Endothelial cell of umbilical vein (primary cell): ENCODE measurements around the gene VASN. TPM values are rescaled to one million over a fixed set of nuclear protein-coding genes. Genes with fewer than 3 reads are reported as not detected.
A peak's percentile ranks its signal among the peaks of the same experiment; 100 is the strongest.

Experiments used
- BruUV-seq: library from RNA; stranded (reverse); fragments of 400-500 nt; replicated peaks from 2 replicates; lab custom pipeline; 2021; lab: Mats Ljungman, UMichigan
- CTCF ChIA-PET: fragments of 300-600, 350-600 bp; sonication (Branson Sonifier 250); formaldehyde crosslinking; loops from one replicate; lab custom pipeline; 2021; ENCODE audit warnings: antibody characterized with exemption, inconsistent platforms; lab: Charles Lee
- POLR2A ChIA-PET: fragments of 300-600, 350-600 bp; sonication (Branson Sonifier 250); formaldehyde crosslinking; loops from one replicate; lab custom pipeline; 2021; ENCODE audit warnings: antibody characterized with exemption, inconsistent platforms; lab: Charles Lee
- DNase-seq: peaks from one replicate; pipeline ENCODE4 v3.0.0-alpha.2; 2011; ENCODE audit warnings: low read depth, low spot score
- FAIRE-seq: peaks from 2 replicates; lab custom pipeline; 2011; peaks lifted over from hg19 to GRCh38; lab: Jason Lieb, UNC
- H2AFZ ChIP-seq: 2 replicates; pipeline ENCODE4 v1.6.0; 2012; ENCODE audit warnings: low read depth, low read length, control low read depth, inconsistent platforms
- H3K27ac ChIP-seq: 2 replicates; pipeline ENCODE4 v1.5.1; 2011; ENCODE audit warnings: low read depth, mild to moderate bottlenecking, control low read depth, low read length, moderate library complexity; ENCODE audit not compliant: insufficient read depth
- H3K27me3 ChIP-seq, 2 experiments: 2 replicates each; pipeline versions ENCODE4 v1.6.0 to v1.6.1; 2011; ENCODE audit warnings: low read length in 2 of 2, mixed read lengths in 1 of 2; ENCODE audit not compliant: control insufficient read depth in 2 of 2, insufficient read depth in 2 of 2
- H3K36me3 ChIP-seq, 2 experiments: 2 replicates in 1 of 2; 3 replicates in 1 of 2; pipeline ENCODE4 v1.5.1; 2011; ENCODE audit warnings: low read length in 2 of 2, mild to moderate bottlenecking in 1 of 2, moderate library complexity in 1 of 2; ENCODE audit not compliant: control insufficient read depth in 2 of 2, insufficient read depth in 2 of 2; ENCODE audit errors: extremely low read depth in 1 of 2
- H3K4me1 ChIP-seq: 3 replicates; pipeline ENCODE4 v1.5.1; 2011; ENCODE audit warnings: mild to moderate bottlenecking, low read length; ENCODE audit not compliant: control insufficient read depth, insufficient read depth; ENCODE audit errors: extremely low read depth
- H3K4me2 ChIP-seq: 2 replicates; pipeline ENCODE4 v1.6.1; 2011; ENCODE audit warnings: low read length, control low read depth, mixed read lengths; ENCODE audit not compliant: insufficient read depth
- H3K4me3 ChIP-seq, 3 experiments: fragments of 200-600 bp in 1 of 3; sonication (generic), shearing (Covaris generic) in 1 of 3; replicated peaks in 1 of 3; 2 replicates each; pipeline ENCODE4 v1.5.1; 2011 to 2016; ENCODE audit warnings: control low read depth in 3 of 3, low read length in 3 of 3, mild to moderate bottlenecking in 2 of 3, inconsistent platforms in 1 of 3, low read depth in 1 of 3, moderate library complexity in 1 of 3; ENCODE audit not compliant: insufficient read depth in 1 of 3
- H3K79me2 ChIP-seq: 2 replicates; pipeline ENCODE4 v1.6.0; 2012; ENCODE audit warnings: low read length, inconsistent platforms; ENCODE audit not compliant: control insufficient read depth, insufficient read depth
- H3K9ac ChIP-seq: replicated peaks from 2 replicates; pipeline ENCODE3; 2011; ENCODE audit warnings: low read length, control low read depth; ENCODE audit not compliant: insufficient read depth; ENCODE audit errors: extremely low read depth
- H3K9me1 ChIP-seq: replicated peaks from 3 replicates; pipeline ENCODE4 v1.6.0; 2011; ENCODE audit warnings: mild to moderate bottlenecking, low read length; ENCODE audit not compliant: control insufficient read depth, insufficient read depth; ENCODE audit errors: extremely low read depth
- H3K9me3 ChIP-seq: replicated peaks from 2 replicates; pipeline ENCODE4 v1.5.1; 2012; ENCODE audit warnings: low read length, inconsistent platforms; ENCODE audit not compliant: control insufficient read depth, insufficient read depth
- H4K20me1 ChIP-seq: replicated peaks from 2 replicates; pipeline ENCODE3; 2011; ENCODE audit warnings: mild to moderate bottlenecking, low read length; ENCODE audit not compliant: control insufficient read depth, insufficient read depth; ENCODE audit errors: extremely low read depth
- FOS ChIP-seq: IDR thresholded peaks from 2 replicates; pipeline ENCODE4 v1.6.1; 2011; ENCODE audit warnings: mild to moderate bottlenecking, low read length, moderate library complexity, borderline replicate concordance; ENCODE audit not compliant: insufficient read depth
- JUN ChIP-seq: IDR thresholded peaks from 2 replicates; pipeline ENCODE4 v1.6.1; 2011; ENCODE audit warnings: borderline replicate concordance, low read depth; ENCODE audit not compliant: insufficient read length, insufficient read depth
- MAX ChIP-seq: IDR thresholded peaks from 2 replicates; pipeline ENCODE4 v1.6.1; 2011; ENCODE audit not compliant: insufficient read depth, insufficient read length
- MYC ChIP-seq: IDR thresholded peaks from one replicate; pipeline ENCODE4 v1.6.1; 2011; ENCODE audit warnings: mild to moderate bottlenecking, low read depth, low read length
- POLR2A ChIP-seq: IDR thresholded peaks from 2 replicates; pipeline ENCODE4 v1.6.1; 2012; ENCODE audit warnings: low read depth, mild to moderate bottlenecking, control low read depth, low read length
- POLR2AphosphoS5 ChIP-seq: IDR thresholded peaks from 2 replicates; pipeline ENCODE4 v1.6.1; 2012; ENCODE audit warnings: low read depth, mild to moderate bottlenecking, control low read depth, low read length, moderate library complexity; ENCODE audit not compliant: insufficient read depth
- dilution Hi-C: fragments of 300-500 bp; cut with MboI; formaldehyde crosslinking; loops from one replicate; pipeline ENCODE4 v1.15.0; 2019; ENCODE audit warnings: low sequenced_read_pairs; ENCODE audit not compliant: extremely low pct_ligation_motif_present
- intact Hi-C: fragments of 100-400 bp; cut with micrococcal nuclease; formaldehyde crosslinking; loops from one replicate; pipeline ENCODE4 v1.10.0; 2022
- polyA plus RNA-seq, 4 experiments: library from polyadenylated mRNA; depleted of rRNA in 3 of 4; stranded (reverse) in 3 of 4; unstranded in 1 of 4; fragments of >200 nt; gene quantifications; 2 replicates each; pipeline versions ENCODE4 v1.2.1 to v1.2.3, GENCODE V29; 2011 to 2012; ENCODE audit warnings: missing spikeins in 1 of 4
- total RNA-seq: library from RNA; stranded (reverse); gene quantifications from 2 replicates; pipeline ENCODE4 v1.2.3, GENCODE V29; 2021

Gene VASN
- total and polyA plus RNA-seq, 2 donors (not counting 3 experiments of a cell fraction or from before 2014, with no cell fraction given) = 0.41 to 0.42 TPM

GRCh38 chr16:4327386-4328045, 44.1 kb upstream of the VASN start:
- DNase-seq = no peak
- TF ChIP-seq MYC (no peak), POLR2A (no peak), JUN (no peak), MAX (no peak), FOS (no peak), POLR2AphosphoS5 (no peak)
- Histone ChIP-seq H3K36me3 (peaks cover 0 to under 1% of the 10 kb centered on the region in 2 experiments), H3K4me2 (peak overlapping the region; percentile 59), H3K27ac (peak overlapping the region; percentile 32), H2AFZ (peak overlapping the region; percentile 54), H3K27me3 (no peaks in the 10 kb centered on the region), H3K4me3 (peak overlapping the region in 1 of 3 experiments; percentile 44), H3K79me2 (peaks cover 33% of the 10 kb centered on the region), H3K9me3 (no peaks in the 10 kb centered on the region), H4K20me1 (no peaks in the 10 kb centered on the region), H3K9me1 (no peaks in the 10 kb centered on the region), H3K4me1 (peaks cover 30% of the 10 kb centered on the region), H3K9ac (peak overlapping the region; percentile 34)
- ChIA-PET POLR2A (no interaction called here), CTCF (interaction anchor here (0.8 to 8.9 kb wide), 24 partner anchors 11 to 345 kb away, joined by 3 to 198 read pairs (median 6); partner anchors contain the start of genes GLIS2, PAM16 and TFAP4)
- intact Hi-C loops (loop anchor here (1.0 kb wide), 2 partner anchors 18 to 73 kb away; no protein-coding TSS in a partner anchor), dilution Hi-C loops (no loop called here)
- no TSS peak for BruUV-seq
- peak; percentile 4 for FAIRE-seq
